GOT3 (cell line): ENCODE measurements around the gene MAPT.
"Not testable (repeated sequence)": the region's sequence is repeated elsewhere in the genome, so short reads cannot be mapped to it uniquely, and the experiment has no call there.

Experiments used
- DNase-seq: peaks from one replicate; lab custom pipeline; 2025; ENCODE audit warnings: mixed read lengths; lab: John Stamatoyannopoulos, UW

MAPT gene

DNA sequence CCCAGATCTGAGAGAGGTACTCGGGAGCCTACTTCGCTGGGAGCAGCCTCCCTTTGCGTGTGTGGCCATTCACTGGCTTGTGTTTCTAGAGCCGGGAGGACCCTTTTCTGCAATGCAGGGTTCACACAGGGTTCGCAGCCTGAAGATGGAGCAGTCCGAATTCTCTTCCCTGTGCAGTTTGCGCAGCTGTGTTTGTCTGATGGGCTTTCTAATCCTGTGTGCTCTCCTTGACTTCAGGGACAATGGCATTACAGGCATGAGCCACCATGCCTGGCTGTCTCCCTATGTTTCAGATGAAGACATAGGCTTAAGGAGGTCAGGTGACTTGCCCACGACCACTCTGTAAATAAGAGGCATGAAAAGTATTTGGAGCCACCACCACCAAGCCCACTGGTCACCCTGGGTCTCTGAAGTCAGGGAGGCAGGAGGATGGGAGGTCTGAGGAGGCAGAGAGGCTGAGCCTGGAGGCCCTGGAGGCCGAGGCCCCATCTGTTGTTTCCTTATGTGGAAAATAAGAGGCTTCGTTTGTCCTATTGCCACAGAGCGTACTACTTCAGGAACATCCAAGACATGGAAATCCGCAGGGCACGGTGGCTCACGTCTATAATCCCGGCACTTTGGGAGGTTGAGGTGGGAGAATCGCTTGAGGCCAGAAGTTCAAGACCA, 99.7 kb downstream of the MAPT start:
- no peak for DNase-seq

DNA sequence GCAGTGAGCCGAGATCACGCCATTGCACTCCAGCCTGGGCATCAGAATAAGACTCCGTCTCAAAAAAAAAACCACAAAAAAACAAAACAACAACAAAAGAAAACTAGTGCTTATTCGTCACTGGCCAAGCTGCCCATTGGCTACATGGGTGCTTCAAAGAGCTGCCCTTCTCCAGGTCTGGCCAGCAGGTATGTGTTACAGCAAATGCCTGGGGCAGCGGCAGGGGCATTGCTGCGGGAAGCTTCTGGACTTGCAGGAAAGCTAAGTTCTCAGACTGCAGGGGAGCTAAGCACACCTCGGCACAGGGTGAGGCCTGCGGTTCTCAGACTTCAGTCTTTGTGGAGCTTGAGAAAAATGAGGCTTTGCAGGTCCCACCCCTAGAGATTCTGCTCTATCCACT, 100.6 kb downstream of the MAPT start:
- no peak for DNase-seq

DNA sequence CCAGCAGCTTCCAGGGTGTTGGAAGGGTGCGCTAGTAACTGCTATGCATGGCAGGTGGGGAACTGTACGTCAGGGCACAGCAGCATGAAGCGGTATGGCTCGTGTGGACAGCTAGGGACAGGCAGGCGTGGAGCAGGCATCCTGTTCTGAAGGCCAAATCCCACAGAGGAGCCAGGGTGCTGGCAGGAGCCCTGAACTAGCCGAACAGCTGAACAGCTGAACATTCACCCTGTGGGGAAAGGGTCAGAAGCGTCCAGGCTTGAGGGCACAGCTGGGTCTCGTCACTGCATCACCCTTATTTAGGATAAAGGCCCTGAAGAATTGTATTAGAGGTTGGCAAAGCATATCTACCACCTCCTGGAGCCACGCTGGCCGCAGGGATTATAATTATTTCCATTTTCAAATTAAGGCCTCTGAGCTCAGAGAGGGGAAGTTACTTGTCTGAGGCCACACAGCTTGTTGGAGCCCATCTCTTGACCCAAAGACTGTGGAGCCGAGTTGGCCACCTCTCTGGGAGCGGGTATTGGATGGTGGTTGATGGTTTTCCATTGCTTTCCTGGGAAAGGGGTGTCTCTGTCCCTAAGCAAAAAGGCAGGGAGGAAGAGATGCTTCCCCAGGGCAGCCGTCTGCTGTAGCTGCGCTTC, 101.4 kb downstream of the MAPT start:
- DNase-seq = no peak

- DNase-seq = no peak
These were observed 102.1 kb downstream of the MAPT start for GRCh38 chr17:45996282-45996937.

GRCh38 chr17:45997166-45997565, 102.8 kb downstream of the MAPT start:
- no peak for DNase-seq

GRCh38 chr17:45997624-45998023, 103.3 kb downstream of the MAPT start:
- DNase-seq = no peak

DNA sequence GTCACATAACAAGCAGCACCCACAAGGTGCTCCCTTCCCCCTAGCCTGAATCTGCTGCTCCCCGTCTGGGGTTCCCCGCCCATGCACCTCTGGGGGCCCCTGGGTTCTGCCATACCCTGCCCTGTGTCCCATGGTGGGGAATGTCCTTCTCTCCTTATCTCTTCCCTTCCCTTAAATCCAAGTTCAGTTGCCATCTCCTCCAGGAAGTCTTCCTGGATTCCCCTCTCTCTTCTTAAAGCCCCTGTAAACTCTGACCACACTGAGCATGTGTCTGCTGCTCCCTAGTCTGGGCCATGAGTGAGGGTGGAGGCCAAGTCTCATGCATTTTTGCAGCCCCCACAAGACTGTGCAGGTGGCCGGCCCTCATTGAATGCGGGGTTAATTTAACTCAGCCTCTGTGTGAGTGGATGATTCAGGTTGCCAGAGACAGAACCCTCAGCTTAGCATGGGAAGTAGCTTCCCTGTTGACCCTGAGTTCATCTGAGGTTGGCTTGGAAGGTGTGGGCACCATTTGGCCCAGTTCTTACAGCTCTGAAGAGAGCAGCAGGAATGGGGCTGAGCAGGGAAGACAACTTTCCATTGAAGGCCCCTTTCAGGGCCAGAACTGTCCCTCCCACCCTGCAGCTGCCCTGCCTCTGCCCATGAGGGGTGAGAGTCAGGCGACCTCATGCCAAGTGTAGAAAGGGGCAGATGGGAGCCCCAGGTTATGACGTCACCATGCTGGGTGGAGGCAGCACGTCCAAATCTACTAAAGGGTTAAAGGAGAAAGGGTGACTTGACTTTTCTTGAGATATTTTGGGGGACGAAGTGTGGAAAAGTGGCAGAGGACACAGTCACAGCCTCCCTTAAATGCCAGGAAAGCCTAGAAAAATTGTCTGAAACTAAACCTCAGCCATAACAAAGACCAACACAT, 104.9 kb downstream of the MAPT start, which contains the start of gene STH:
STH (plus strand) TSS at position 264 of the 913 bp plus-strand sequence; CDS start at position 294, 30 bp downstream.
- no peak for DNase-seq

DNA sequence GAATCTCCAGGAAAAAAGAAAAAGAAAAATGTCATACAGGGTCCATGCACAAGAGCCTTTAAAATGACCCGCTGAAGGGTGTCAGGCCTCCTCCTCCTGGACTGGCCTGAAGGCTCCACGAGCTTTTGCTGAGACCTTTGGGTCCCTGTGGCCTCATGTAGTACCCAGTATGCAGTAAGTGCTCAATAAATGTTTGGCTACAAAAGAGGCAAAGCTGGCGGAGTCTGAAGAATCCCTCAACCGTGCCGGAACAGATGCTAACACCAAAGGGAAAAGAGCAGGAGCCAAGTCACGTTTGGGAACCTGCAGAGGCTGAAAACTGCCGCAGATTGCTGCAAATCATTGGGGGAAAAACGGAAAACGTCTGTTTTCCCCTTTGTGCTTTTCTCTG, 105.5 kb downstream of the MAPT start:
- no peak for DNase-seq

DNA sequence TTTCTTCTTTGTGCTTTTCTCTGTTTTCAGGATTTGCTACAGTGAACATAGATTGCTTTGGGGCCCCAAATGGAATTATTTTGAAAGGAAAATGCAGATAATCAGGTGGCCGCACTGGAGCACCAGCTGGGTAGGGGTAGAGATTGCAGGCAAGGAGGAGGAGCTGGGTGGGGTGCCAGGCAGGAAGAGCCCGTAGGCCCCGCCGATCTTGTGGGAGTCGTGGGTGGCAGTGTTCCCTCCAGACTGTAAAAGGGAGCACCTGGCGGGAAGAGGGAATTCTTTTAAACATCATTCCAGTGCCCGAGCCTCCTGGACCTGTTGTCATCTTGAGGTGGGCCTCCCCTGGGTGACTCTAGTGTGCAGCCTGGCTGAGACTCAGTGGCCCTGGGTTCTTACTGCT, 105.9 kb downstream of the MAPT start:
- DNase-seq = no peak

DNA sequence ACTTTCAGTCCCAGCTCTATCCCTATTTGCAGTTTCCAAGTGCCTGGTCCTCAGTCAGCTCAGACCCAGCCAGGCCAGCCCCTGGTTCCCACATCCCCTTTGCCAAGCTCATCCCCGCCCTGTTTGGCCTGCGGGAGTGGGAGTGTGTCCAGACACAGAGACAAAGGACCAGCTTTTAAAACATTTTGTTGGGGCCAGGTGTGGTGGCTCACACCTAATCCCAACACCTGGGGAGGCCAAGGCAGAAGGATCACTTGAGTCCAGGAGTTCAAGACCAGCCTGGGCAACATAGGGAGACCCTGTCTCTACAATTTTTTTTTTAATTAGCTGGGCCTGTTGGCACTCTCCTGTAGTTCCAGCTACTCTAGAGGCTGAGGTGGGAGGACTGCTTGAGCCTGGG, 106.4 kb downstream of the MAPT start:
- no peak for DNase-seq

DNA sequence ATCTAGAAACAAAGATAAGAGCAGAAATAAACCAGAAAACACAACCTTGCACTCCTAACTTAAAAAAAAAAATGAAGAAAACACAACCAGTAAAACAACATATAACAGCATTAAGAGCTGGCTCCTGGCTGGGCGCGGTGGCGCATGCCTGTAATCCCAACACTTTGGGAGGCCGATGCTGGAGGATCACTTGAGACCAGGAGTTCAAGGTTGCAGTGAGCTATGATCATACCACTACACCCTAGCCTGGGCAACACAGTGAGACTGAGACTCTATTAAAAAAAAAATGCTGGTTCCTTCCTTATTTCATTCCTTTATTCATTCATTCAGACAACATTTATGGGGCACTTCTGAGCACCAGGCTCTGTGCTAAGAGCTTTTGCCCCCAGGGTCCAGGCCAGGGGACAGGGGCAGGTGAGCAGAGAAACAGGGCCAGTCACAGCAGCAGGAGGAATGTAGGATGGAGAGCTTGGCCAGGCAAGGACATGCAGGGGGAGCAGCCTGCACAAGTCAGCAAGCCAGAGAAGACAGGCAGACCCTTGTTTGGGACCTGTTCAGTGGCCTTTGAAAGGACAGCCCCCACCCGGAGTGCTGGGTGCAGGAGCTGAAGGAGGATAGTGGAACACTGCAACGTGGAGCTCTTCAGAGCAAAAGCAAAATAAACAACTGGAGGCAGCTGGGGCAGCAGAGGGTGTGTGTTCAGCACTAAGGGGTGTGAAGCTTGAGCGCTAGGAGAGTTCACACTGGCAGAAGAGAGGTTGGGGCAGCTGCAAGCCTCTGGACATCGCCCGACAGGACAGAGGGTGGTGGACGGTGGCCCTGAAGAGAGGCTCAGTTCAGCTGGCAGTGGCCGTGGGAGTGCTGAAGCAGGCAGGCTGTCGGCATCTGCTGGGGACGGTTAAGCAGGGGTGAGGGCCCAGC, 107.3 kb downstream of the MAPT start:
- DNase-seq = no peak

GRCh38 chr17:46002311-46002972, 108.1 kb downstream of the MAPT start:
- peak; percentile 25 for DNase-seq

GRCh38 chr17:46002973-46003316, 108.6 kb downstream of the MAPT start:
- no peak for DNase-seq

DNA sequence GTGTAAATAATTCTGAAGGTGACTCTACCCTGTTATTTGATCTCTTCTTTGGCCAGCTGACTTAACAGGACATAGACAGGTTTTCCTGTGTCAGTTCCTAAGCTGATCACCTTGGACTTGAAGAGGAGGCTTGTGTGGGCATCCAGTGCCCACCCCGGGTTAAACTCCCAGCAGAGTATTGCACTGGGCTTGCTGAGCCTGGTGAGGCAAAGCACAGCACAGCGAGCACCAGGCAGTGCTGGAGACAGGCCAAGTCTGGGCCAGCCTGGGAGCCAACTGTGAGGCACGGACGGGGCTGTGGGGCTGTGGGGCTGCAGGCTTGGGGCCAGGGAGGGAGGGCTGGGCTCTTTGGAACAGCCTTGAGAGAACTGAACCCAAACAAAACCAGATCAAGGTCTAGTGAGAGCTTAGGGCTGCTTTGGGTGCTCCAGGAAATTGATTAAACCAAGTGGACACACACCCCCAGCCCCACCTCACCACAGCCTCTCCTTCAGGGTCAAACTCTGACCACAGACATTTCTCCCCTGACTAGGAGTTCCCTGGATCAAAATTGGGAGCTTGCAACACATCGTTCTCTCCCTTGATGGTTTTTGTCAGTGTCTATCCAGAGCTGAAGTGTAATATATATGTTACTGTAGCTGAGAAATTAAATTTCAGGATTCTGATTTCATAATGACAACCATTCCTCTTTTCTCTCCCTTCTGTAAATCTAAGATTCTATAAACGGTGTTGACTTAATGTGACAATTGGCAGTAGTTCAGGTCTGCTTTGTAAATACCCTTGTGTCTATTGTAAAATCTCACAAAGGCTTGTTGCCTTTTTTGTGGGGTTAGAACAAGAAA, 109.8 kb downstream of the MAPT start:
- no peak for DNase-seq

GRCh38 chr17:46006082-46006481, 111.7 kb downstream of the MAPT start:
- DNase-seq = not testable (repeated sequence)

GRCh38 chr17:46007461-46007965, 113.2 kb downstream of the MAPT start:
- no peak for DNase-seq

GRCh38 chr17:46008591-46008990, 114.2 kb downstream of the MAPT start:
- no peak for DNase-seq

GRCh38 chr17:46009681-46010596, 115.6 kb downstream of the MAPT start:
- DNase-seq = no peak
